ENCODE results near the gene TRAF7.
"Not testable (repeated sequence)": the region's sequence is repeated elsewhere in the genome, so short reads cannot be mapped to it uniquely, and the experiment has no call there.

- not testable (repeated sequence) for TF ChIP-seq CTCF (IDR thresholded peaks at IDR 0.05; ENCODE audit: low read depth, low read length); EZH2phosphoT487 (IDR thresholded peaks at IDR 0.05; ENCODE audit: low read depth)
These were observed 46.9 kb upstream of the TRAF7 start for GRCh38 chr16:2108446-2109270.

Data from OCI-LY3 (cell line).